ENCODE measurements around the gene CTSA.
"Not testable (repeated sequence)": the region's sequence is repeated elsewhere in the genome, so short reads cannot be mapped to it uniquely, and the experiment has no call there.

CTSA gene

DNA sequence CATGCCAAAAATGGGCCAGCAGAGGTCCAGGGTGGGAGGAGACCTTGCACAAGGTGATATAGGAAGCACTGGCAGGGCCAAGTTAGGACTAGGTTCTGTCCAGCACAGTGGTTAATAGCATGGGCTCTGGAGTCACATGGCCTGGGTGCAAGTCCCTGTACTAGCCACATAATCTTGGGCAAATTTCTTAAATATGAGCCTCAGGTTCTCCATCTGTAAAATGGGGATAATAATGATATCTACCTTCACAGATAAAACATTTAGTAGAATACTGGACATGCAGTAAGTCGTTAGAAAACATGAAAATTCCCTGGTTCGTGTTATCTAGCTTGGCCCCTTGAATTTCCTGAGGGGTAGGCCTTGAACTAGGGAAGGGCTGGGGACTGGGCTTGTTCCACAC is 6.2 kb downstream of the CTSA start:
- DNase-seq: no peak

DNA sequence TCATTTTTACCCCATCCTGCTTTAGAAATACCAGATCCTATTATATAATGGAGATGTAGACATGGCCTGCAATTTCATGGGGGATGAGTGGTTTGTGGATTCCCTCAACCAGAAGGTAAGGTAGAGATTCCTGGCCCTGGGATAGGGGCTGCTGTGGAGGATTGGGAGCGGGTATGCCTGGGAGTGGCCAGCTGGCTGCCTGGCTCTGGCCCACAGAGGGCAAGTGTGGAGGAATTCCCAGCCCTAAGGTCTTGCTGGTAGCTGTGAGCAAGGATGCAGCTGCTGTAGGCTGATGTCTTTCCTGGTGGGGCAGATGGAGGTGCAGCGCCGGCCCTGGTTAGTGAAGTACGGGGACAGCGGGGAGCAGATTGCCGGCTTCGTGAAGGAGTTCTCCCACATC is 6.6 kb downstream of the CTSA start:
- DNase-seq: no peak

DNA sequence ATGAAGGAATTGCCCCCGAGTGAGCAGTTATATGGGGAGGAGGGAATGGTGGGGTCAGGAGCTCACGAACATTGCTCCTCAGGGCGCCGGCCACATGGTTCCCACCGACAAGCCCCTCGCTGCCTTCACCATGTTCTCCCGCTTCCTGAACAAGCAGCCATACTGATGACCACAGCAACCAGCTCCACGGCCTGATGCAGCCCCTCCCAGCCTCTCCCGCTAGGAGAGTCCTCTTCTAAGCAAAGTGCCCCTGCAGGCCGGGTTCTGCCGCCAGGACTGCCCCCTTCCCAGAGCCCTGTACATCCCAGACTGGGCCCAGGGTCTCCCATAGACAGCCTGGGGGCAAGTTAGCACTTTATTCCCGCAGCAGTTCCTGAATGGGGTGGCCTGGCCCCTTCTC is 7.2 kb downstream of the CTSA start:
- no peak for DNase-seq

DNA sequence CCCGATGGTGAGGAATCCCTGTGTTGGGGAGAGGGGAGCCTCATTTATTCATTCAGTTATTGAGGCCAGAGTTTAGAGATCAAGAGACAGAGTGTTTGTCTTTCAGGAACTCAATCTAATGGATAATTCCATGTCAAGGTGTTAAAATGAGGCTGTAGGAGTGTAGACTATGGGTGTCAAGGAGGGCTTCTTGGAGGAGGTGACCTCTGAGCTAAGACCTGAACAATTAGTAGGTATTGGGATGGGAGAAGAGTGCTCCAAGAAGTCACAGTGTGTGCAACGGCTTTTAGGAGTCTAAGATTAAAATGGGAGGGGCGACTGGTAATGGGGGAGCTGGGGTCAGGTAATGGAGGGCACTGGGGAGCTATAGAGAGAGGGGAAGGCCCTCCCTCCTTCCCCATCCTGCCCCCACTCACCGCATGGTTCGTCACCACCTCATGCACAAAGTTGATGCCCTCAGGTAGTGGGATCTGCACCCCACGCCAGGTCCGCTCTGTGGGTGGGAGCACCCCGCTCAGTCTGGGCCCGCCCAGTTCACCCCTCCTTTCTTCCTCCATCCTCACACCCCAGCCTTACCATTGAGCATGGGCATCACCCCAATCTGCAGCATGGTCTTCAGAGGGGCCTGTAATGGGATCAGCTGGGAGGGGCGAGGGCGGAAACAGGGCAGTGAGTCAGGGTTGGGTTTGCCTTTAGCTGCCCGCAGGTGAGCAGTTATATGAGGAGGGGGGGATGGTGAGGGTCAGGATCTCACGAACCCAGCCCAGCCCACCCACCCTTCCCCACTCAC is 8.1 kb downstream of the CTSA start:
- no peak for DNase-seq

DNA sequence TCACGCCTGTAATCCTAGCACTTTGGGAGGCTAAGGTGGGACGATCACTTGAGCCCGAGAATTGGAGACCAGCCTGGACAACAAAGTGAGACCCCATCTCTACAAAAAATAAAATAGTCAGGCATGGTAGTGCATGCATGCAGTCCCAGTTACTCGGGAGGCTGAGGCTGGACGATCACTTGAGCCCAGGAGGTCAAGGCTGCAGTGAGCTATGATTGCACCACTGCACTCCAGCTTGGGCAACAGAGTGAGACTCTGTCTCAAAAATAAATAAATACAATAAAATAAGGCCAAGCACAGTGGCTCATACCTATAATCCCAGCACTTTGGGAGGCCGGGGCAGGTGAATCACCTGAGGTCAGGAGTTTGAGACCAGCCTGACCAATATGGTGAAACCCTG is 10.2 kb downstream of the CTSA start:
- not testable (repeated sequence) for DNase-seq

DNA sequence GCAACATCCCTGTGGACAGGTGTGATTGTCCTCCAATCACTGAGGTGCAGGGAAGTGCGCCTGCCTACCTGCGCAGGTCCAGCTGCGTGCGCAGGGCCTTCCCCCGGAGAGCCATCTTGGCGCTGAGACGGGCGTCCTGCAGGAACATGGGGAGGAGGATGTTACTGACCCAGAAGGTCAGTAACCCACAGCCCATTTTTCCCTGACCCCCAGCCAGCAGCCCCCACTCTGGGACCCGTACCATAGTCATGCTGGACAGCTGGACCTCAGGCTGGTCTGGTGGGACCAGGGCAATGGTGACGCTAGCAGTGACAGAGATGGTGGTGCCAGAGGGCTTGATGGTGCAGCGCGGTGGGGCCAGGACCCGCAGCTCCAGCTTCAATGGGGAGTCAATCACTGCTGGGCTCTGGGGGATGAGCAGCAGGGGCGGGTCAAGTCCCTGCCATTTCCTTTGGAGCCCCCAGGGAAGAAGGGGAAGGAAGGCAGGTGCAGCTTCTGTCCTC is 11.1 kb downstream of the CTSA start:
- DNase-seq: no peak

DNA sequence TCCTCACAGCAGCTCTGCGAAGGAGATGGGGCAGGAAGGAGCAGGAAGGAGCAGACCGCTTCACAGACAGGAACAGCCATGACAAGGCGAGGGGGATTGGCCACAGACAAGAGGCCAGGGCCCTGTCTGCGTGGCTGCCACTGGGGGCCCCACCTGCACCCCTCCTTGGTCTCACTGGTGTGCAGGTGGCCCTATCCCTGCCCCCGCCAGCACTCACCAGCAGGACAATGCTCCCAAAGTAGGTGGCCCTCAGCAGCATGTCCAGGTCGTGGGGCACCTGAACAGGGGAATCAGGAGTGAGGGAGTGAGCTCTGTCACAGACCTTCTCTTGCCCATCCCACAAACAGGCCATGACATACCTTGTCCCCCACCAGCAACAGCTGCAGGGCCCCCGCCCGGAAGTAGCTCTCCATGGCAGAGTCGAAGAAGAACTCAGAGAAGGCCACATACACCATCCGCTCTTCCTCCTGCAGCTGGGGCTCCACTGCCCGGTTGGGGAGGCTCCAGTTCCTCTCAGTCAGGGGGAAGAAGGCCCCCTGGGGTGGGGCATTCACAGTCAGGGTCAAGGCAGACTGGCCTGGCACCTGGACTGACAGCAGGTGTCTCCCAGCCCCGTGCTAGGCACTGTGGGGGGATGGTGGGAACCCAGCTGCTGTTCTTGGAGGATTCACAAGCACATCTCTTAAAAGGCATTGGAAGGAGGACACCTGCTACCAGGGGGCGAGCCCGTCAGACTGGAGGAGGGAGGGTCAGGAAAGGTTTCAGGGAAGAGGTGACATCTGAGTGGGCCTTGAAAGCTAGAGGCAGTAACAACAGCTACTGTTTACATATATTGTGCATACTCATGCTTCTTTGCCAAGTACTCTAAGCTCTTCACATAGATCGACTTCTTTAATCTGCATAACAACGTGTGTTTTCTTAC is 13.7 kb downstream of the CTSA start:
- no peak for DNase-seq

DNA sequence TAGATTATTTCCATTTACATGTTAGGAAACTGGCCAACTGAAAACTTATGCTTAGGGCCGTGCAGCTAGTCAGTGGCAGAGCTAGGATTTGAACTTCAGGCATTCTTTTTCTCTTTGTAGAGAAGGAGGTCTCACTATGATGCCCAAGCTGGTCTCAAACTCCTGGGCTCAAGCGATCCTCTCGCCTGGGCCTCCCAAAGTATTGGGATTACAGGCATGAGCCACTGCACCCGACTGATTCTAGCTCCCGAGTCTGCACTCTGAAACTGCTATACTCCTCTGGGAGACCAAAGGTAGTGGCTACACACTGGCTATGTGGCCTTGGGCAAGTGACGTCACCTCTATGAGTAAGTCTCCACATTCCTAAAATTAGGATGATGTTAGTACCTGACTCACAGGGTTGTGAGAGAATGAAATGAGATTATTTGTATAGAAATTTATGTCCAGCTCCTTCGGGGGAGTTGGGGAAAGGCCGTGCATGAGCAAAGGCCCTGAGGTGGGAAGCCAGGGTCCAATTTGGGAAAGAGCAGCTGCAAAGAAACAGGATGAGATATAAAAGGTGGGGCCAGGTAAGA is 14.5 kb downstream of the CTSA start:
- no peak for DNase-seq

DNA sequence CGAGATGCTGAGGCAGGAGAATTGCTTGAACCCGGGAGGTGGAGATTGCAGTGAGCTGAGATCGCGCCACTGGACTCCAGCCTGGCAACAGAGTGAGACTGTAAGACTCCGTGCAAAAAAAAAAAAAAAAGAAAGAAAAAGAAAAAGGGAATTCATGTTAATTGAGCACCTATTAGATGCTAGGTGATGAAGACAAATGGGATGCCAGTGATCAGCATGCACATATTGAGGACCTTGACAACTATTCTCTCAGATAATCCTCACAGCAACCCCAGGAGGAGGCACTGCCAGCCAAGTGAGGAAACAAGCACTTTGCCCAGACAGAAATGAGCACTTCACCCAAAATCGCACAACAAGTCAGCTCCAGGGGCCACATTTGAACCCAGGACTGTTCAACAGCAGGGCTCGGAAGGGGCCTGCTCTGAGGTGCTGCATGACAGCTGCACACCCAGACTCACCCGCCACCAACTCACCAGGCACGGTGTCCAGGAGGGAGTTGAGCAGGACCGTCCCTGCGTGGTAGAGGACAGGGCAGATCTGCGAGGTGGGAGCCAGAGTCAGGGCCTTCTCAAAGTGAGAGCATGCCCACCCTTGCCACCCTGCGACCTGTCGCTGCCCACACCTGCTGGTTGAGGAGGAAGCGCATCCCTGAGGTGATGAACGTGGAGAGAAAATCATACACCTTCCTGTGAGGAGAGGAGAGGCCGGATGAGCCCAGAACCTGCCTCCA is 16.2 kb downstream of the CTSA start:
- DNase-seq: no peak

DNA sequence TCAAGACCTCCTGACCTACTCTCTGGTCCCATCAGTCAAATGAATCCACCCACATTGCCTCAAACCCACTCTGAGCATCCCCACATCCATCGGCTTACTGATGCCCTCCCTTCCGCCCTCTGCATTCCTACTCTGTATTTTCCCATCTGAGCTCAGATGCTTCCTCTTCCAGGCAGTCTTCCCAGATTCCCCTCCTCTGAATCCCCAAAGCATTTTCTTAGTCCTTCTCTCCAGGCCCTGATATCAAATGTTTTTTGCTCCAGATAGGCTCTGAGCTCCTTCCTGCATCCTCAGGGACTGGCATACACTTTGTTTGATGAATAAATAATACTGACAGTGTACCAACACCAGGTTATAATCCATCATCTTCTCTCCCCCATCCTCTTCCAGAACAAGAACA is 16.9 kb downstream of the CTSA start:
- DNase-seq: no peak

DNA sequence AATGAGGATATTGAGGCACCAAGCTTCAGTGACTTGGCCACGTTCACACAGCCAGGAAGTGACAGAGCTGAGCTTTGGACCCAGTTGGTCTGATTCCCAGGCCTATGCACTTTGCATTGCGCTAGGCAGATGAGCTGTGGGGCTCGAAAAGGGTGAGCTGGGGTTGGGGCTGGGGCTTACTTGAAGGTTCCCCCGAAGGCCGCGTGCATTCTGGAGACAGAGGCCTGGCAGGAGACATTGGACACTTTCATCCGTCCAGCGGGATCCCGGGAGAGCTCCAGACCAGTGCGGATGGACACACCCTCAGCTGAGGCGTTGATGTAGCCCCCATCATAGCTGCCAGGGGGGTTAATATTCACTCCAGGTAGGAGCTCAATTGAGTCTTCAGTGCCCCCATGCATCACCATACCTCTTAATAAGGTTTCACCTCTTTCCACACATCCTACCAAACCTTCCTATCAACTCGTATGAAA is 18.2 kb downstream of the CTSA start:
- no peak for DNase-seq

DNA sequence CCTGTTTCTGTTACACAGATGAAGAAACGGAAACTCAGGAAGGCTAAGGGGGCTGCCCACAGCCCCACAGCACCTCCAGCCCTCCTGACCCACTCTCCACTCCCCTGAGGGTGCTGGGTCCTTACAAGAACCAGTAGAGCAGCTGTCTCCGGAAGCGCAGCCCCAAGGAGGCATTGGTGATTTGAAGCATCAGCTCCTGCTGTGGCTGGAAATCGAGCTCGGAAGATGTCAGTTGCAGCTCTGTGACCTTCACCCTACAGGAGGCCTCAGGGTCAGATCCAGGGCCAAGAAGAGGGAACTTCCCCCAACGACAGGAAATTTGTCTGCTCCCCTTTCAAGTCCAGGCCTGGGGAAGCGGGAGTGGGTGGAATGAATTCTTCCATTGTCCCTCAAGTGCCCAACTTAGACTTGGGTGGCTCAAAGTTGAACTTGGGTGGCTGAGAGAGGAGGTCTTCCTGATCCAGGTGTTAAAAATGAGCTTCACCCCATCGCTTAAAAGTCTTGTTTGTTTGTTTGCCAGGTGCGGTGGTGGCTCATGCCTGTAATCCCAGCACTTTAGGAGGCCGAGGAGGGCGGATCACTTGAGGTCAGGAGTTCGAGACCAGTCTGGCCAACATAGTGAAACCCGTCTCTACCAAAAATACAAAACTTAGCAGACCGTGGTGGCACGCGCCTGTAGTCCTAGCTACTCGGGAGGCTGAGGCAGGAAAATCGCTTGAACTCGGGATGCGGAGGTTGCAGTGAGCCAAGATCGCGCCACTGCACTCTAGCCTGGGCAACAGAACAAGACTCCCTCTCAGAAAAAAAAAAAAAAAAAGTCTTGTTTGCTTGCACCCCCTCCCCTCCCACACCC is 18.9 kb downstream of the CTSA start:
- no peak for DNase-seq

DNA sequence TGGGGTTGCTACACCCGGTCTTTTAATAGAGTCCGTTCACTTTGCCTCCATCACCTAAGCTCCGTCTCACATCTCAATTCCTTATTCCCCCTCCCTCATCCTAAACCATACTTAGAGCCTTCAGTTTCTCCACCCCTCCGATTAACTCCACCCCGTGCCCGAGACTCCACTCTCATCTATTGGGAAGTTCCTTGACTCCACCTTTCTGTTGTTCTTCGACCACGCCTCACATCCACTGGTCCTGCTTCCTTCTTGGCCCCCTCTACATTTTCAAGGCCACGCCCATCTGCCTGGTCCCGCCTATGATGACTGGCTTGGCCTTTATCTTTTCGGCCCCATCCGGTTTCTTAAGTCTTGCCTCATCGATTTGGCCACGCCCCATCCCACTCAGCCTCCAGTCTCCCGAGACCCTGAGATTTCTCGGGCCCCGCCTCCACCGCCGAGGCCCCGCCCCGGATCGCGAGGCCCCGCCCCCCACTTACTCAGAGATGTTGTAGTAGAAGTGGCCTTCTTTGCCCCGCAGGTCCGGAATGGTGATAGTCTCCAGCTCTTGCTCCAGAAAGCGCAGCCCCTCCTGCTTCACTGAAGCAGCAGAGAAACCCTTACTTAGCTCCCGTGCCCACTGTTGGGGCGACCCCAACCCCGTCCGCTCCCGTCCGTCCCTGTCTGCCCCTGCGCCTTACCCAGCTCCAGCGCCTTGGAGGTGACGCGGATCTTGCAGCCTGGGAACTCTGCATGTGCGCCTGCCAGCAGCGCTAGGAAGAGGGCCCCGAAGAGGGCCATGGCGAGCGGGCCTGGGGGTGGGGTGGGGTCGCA is 19.7 kb downstream of the CTSA start:
- DNase-seq: peak; percentile 93 to 95

DNA sequence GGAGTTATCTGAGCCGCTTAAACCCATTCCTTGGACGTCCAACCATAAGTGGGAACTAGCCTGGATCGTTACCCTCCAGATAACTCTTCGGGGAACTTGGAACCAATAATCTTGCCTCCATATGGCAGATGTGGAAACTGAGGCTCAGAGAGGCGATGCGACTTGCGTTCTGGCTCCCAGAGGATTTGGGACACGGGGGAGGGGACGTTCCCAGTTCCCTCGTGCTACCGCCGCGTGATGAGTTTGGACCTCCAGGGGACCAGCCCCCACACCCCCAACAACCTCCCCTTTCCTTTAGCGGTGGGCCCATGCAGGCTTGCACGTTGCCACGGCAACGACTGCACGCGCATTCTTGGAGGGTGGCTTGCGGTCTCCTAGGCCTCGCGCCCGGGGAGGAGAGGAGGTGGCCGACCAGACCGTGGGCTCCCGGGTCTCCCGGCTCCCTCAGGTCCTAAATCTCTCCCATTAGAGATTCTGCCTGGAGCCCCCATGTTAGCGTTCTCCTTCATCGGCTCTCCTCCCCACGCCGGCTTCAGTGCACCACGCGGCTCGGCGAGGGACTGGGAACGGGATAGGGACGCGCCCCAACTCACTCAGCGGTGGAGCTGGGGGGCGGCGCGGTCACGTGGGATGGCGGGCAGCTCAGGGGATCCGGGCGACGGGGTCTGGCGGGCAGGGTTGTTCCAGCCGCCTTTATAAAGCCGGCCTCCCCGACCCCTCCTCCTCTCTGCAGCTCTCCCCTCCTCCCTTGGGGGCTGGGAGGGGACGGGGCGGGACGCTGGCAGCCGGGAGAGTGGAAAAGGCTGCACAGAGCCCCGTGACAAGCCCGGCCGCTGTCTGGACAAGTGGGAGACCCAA is 20.6 kb downstream of the CTSA start, which contains the start of gene PLTP:
Gene PLTP (minus strand): TSS at position 670 of the 858 bp plus-strand sequence. CDS start 703 bp downstream, outside the sequence.
- DNase-seq: peak; percentile 32 to 50

DNA sequence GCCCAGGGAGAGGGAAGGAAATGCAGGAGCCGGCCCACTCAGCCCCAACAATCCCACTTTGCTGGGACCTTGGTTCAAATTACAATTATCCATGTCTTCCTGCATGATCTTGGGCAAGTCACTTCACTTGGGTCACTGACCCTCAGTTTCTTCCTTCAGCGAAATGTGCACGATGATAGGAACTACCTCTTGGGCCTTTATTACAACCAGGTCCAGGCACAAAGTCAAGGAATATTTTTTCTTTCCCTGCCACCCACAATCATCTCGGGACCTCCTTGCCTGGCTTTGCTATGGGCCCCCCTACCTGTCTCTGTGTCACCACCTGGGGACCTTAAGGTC is 21.2 kb downstream of the CTSA start:
- no peak for DNase-seq

DNA sequence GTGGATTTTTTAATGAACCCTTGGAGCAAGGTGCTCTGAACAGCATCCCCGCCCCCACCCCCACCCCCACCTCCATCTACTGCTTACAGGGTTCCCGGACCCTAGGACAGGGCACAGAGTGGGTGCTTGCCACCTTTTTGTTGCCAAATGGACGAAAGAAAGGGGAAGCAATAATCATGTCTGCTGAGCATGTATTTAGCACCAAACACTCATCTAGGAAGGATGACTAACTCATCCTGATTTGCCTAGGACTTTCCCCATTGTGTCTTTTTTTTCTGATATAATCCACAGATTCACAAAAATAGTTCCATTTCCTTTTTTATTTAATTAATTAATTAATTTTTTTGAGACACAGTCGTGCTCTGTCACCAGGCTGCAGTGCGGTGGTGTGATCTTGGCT is 22.0 kb downstream of the CTSA start:
- no peak for DNase-seq

DNA sequence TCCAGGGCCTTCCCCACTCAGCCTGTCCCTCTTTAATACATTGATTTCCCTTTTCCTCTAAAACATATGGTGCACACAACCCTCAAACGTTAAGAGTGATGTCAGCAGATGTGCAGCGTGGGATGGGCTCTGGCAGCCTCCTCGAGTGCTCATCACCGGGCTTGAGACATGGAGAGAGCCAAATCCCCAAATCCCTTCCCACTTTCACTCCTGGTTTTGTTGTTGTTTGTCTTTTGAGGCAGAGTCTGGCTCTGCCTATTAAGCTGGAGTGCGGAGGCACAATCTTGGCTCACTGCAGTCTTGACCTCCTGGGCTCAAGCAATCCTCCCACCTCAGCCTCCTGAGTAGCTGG is 26.6 kb downstream of the CTSA start:
- DNase-seq: no peak

DNA sequence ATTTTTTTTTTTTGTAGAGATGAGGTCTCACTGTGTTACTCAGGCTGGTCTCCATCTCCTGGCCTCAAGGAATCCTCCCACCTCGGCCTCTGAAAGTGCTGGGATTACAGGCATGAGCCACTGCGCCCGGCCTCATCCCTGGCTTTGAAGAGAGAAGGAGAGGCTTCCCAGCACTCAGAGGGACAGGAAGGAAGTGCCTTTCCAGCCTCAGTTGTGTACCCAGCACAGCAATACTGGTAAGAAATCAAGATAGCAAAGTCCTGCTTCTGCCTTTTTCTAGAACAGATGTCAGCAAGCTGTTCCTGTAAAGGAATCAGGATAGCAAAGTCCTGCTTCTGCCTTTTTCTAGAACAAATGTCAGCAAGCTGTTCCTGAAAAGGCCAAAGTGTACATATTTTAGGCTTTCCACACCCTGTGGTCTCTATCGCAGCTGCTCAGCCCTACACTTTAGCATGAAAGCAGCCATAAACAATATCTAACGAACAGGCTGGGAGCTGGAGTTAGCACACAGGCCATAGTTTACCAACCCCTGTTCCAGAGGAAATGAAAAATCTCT is 27.1 kb downstream of the CTSA start:
- no peak for DNase-seq

DNA sequence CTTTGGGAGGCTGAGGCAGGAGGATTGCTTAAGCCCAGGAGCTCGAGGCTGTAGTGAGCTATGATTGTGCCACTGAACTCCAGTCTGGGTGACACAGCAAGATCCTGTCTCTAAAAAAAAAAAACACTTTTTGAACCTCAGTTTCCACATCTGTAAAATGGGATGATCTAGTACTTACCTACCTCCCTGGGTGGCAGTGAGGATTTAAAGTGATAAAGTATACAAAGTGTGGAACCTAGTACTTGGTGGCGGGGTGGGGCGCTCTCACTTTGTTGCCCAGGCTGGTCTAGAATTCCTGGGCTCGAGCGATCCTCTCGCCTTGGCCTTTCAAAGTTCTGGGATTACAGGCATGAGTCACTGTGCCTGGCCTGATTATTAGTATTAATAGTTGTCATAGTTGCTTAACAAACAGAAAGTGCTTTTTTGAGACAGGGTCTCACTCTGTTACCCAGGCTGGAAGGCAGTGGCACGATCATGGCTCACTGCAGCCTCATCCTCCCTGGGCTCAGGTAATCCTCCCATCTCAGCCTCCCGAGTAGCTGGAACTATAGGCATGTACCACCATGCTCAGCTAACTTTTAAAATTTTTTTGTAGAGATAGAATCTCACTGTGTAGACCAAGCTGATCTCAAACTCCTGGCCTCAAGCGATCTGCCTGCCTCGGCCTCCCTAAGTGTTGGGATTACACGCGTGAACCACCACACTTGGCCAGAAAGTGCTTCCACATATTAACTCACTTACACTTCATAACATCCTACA is 27.8 kb downstream of the CTSA start:
- DNase-seq: no peak

Measured in CD4-positive, alpha-beta T cell treated with Interferon alpha-2 for 1 hour (primary cell).